HL-60/S4 treated with phorbol 12-myristate 13-acetate at 8.2 ng/mL for 4 days and 3 days (cell line): ENCODE results near the gene CCHCR1.
"Not testable (repeated sequence)": the region's sequence is repeated elsewhere in the genome, so short reads cannot be mapped to it uniquely, and the experiment has no call there.

Source experiments
- in situ Hi-C: fragments of 300-500 bp; cut with MboI; formaldehyde crosslinking; loops from 2 replicates; pipeline ENCODE4 v1.15.0; 2022; ENCODE audit warnings: low sequenced_read_pairs

Gene CCHCR1

GRCh38 chr6:31183859-31184258 is 26.3 kb upstream of the CCHCR1 start:
- in situ Hi-C loops, result not testable (repeated sequence)

- in situ Hi-C loops, result not testable (repeated sequence)
Observed at GRCh38 chr6:31183287-31183686, 25.7 kb upstream of the CCHCR1 start.

- in situ Hi-C loops, result no loop called here
Observed at GRCh38 chr6:31180500-31180899, 22.9 kb upstream of the CCHCR1 start.

DNA sequence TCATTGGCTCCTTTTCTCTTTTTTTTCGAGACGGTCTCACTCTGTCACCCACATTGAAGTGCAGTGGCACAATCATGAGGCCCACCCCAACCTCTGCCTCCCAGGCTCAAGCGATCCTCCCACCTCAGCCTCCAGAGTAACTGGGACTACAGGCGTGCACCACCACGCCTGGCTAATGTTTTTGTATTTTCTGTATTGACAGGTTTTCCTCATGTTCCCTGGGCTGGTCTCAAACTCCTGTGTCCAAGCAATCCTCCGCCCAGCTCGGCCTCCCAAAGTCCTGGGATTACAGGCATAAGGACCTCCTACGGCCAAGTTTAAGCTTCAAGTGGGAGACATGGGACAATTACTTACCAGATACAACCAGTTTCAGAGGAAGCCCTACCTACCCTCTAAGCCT is 22.3 kb upstream of the CCHCR1 start:
- in situ Hi-C loops, result no loop called here

GRCh38 chr6:31179042-31179386 is 21.4 kb upstream of the CCHCR1 start:
- in situ Hi-C loops, result no loop called here

GRCh38 chr6:31178143-31179041 is 20.8 kb upstream of the CCHCR1 start:
- in situ Hi-C loops, result no loop called here

GRCh38 chr6:31175971-31176370 is 18.4 kb upstream of the CCHCR1 start:
- in situ Hi-C loops, result no loop called here

DNA sequence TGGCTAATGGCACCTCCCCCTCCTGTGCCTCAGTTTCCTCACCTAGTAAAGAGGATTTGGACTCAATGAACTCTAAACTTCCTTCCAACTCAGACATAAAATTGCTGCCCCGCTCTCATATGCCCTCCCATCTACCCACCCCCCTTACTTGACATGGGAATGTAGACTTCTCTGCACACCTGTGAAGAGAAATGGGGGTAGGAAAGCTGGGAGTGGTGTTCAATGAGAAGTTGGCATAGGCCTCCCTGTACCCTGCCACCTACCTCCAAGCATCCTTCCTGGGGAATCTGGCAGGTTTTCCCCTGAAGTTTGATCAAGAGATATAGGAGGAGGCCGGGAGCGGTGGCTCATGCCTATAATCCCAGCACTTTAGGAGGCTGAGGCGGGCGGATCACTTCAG is 16.8 kb upstream of the CCHCR1 start:
- in situ Hi-C loops, result no loop called here

DNA sequence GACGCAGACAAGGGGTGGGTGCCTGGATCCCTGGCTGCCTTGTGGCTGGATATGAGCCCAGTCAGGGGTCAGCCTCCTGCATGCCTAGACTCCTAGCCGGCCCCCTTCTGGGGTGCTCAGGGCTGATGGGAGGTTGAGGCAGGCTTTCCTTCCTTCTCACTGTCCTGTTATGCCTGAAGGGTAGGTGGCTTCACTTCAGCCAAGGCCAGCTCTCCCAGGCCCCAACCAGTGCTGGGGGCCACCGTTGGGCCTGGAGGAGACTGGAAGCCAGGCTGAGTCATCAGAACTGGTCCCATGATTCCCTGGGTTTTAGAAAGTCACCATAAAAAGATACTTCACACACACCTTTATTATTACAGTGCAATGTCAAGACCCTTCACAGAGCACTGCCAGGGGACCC is 15.8 kb upstream of the CCHCR1 start:
- in situ Hi-C loops, result no loop called here

- in situ Hi-C loops, result no loop called here
Observed at GRCh38 chr6:31172973-31173384, 15.4 kb upstream of the CCHCR1 start.

DNA sequence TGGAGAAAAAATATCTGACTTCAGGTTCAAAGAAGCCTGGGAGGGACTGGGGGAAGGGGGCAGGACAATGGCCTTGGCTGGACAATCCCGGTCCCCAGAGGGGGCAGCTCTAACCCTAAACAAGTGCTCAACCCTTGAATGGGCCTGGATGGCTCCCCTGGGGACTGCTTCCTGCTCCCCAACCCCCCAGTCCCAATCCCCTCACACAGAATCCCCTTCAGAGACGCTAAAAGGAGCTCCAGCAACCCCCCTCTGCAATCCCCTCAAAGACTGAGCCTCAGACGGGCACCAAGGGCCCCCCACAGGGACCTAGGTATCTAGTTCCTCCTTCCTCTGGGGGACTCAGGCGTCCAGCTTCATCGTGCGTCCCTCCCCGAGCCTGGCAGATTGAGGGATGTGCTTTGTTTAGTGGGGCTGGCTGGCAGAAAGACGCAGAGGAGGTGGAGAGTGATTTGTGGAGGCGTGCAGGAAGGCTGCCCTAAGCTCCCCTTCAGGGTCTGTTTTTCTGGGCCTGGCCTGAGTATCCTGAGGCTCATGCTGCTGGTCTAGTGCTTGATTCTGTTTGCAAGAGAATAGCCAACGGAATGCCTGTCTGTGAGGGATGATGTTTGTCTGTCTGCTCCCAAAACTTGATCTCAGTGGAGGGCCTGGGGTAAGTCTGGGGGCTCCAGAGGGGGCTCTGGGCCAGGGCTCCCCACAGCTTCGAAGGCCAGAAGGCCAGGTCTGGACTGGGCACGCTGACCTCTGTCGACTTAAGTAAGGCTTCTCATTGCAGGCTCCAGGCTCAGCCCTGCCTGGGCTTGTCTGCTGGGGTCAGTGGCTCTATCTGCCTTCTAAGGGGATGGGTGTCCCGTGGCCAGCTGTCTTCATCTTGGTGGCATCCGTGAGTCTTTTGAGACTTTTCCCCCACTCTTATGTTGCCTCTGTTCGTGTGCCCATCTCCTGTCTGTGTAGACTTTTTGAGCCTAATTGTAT is 14.6 kb upstream of the CCHCR1 start:
- in situ Hi-C loops, result no loop called here

DNA sequence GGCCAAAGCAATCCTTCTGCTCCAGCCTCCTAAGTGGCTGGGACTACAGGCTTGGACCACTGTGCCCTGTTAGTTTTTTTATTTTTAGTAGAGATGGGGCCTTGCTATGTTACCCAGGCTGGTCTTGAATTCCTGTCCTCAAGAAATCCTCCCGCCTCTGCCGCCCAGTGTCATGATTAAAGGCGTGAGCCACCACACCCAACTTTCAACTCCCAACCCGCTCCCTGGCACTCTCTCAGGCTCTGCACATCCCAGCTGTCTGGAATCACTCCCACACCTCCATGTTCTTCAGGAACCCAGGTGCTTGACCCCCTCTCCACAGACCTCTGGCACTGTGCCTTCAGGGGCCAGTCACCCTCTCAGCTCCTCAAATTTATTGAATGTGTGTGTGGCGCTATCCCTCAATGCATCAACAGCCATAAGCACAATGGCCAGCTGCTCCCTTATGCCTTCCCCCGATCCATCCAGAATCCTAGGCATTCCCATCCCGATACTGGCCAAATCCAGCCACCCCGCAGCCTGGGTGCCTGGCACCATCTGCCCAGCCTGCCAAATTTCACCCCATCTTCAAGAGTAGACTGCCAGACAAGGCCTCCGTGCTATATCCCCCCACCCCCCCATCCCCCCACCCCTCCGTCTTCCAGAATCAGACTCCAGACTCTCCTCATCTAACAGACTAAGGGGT is 13.5 kb upstream of the CCHCR1 start:
- in situ Hi-C loops, result no loop called here

DNA sequence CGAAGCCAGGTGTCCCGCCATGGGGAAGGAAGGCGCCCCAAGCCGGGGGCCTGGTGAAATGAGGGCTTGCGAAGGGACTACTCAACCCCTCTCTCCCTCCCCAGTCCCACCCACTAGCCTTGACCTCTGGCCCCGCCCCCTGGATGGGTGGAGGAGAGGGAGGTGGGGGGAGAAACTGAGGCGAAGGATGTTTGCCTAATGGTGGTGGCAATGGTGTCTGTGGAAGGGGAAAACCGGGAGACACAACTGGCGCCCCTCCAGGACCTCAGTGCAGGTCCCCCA is 12.9 kb upstream of the CCHCR1 start, which contains the start of gene POU5F1:
TSS of gene POU5F1 (minus strand) at position 83 of the 282 bp plus-strand sequence. CDS start at position 21, 62 bp downstream.
- in situ Hi-C loops, result no loop called here

DNA sequence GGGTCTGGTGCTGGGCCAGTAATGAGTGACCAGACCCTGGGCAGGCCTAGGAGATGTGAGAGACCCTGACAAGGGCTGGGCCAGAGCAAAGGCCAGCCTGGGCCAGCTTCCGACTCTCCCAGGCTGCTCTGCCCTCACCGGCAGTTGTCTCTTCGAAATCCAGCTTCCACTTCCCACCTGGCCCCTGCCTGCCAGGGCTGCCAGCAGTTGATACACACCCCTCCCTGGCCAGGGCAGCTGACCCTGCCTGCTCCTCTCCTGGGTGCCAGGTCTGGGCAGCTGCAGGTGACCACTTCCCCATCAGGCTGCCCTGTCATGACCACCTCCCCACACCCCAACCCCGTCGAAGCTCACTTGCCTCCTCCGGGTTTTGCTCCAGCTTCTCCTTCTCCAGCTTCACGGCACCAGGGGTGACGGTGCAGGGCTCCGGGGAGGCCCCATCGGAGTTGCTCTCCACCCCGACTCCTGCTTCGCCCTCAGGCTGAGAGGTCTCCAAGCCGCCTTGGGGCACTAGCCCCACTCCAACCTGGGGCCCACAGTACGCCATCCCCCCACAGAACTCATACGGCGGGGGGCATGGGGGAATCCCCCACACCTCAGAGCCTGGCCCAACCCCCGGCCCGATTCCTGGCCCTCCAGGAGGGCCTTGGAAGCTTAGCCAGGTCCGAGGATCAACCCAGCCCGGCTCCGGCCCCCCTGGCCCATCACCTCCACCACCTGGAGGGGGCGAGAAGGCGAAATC is 12.4 kb upstream of the CCHCR1 start:
- in situ Hi-C loops, result not testable (repeated sequence)

- in situ Hi-C loops, result no loop called here
Observed at GRCh38 chr6:31169123-31169857, 11.7 kb upstream of the CCHCR1 start.

GRCh38 chr6:31168606-31169005 is 11.0 kb upstream of the CCHCR1 start:
- in situ Hi-C loops, result no loop called here

DNA sequence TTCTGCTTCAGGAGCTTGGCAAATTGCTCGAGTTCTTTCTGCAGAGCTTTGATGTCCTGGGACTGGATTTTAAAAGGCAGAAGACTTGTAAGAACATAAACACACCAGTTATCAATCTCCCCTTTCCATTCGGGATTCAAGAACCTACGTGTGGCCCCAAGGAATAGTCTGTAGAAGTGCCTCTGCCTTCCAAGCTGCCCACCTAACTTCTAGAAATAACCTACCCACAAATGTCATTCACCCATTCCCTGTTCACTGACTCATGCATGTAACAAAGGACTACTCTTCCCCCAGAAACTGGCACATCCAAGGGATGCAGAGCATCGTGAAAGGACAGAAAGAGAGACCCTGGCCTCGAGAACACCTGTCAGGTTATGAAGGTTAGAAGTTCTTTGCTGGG is 8.4 kb upstream of the CCHCR1 start:
- in situ Hi-C loops, result no loop called here

- in situ Hi-C loops, result not testable (repeated sequence)
Observed at GRCh38 chr6:31165064-31165832, 7.6 kb upstream of the CCHCR1 start.

- in situ Hi-C loops, result not testable (repeated sequence)
Observed at GRCh38 chr6:31164475-31165063, 7.0 kb upstream of the CCHCR1 start.
